ENCODE data around the gene ALPL.

DNA sequence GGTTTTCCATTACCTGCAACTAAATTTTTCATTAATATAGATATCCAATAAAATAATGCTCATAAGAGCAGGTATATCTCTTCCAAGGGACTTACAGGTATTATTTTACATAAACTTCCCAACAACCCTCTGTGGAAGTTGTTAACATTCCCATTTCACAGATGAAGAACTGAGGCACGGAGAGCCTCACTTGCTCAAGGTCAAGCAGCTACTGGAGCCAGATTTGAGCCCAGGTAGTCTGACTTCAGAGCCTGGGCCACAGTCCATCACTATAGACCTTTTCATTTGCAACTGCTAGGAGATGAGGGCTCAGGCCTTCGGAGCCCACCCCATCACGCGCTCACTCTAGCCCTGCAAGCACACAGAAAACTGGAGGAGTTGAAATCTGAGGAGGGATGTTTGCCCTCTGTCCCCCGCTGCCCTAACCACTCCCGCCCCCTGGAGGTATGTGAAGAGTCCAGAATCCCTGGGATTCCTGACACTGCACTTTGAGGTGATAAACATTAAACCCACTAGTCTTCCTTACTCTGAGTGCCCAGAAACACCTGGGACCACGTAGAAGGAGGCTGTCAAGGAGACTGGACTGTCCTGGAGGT, 11.7 kb upstream of the ALPL start:
- TF ChIP-seq, protein P1, sequence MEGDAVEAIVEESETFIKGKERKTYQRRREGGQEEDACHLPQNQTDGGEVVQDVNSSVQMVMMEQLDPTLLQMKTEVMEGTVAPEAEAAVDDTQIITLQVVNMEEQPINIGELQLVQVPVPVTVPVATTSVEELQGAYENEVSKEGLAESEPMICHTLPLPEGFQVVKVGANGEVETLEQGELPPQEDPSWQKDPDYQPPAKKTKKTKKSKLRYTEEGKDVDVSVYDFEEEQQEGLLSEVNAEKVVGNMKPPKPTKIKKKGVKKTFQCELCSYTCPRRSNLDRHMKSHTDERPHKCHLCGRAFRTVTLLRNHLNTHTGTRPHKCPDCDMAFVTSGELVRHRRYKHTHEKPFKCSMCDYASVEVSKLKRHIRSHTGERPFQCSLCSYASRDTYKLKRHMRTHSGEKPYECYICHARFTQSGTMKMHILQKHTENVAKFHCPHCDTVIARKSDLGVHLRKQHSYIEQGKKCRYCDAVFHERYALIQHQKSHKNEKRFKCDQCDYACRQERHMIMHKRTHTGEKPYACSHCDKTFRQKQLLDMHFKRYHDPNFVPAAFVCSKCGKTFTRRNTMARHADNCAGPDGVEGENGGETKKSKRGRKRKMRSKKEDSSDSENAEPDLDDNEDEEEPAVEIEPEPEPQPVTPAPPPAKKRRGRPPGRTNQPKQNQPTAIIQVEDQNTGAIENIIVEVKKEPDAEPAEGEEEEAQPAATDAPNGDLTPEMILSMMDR (IDR thresholded peaks at IDR 0.05 in 8 of 11, conservative IDR thresholded peaks at IDR 0.05 in 3 of 11), result no peak
- no peak for TF ChIP-seq POLR2A (IDR thresholded peaks at IDR 0.05)
